Activated naive CD4-positive, alpha-beta T cell treated with Interleukin-2 at 50 U/mL for 16 hours (primary cell): ENCODE data around the gene GUCA2A.

ENCODE experiments used
- DNase-seq: peaks from one replicate; pipeline ENCODE4 v3.0.0-alpha.2; 2020

GUCA2A gene

DNA sequence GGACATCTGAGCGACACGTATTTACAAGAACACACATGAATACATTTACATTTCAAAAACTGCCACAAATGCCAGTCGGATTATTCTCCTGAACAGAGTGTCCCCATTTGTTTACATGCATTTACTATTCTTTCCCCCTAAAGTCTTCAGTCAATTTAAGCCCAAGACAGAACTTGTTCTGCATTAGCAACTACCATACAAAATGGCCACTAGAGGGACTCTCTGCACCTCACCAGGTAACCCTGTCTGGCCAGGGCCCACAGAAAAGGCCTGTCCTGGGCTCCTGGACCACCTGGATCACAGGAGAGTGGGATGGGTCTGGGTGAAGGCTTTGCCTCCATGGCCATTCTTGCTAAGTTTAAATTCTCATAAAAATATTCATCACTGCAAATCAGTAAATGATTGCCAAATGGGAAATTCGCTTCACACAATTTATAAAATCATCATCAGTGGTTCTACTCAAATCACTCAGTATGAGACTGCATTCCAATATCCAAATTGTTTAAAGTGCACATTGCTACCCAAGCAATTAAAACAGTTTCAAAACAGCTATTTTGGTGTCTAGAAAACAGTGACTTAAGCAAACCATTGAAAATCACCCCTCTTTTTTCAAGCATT, 12.5 kb upstream of the GUCA2A start:
- DNase-seq: no peak

DNA sequence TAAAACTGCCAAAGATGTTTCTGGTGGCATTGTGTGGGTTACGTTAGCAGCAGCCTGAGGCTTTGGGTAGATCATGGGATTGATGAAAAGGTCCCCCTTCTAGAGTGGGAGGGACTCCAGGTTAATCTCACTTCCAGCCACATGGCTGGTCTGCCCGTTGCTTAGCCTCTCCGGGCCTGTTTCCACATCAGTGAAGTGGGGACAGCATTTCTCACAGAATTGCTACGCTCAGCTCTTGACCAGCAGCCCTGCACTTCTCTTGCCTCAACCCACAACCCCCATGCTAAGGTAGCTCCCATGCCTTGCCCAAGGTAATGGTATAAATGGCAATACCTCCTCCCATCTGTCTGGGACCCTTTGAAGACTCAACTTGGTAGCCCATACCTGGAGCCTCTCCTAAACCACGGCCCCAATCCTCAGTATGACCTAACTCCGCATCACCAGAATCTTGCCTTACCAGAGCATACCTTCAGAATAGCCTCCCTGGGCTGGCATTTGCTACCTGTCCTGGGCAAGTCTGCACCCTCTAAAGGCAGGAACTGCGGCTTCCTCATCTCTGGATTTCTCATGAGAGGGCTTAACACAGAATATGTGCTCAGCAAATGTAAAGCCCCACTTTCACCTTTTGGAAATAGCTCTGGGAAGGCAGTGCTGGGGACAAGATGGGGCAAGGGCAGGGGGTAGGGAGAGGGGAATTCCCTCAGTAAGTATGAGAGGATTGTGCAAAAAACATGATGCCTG, 10.9 kb upstream of the GUCA2A start:
- DNase-seq: no peak

DNA sequence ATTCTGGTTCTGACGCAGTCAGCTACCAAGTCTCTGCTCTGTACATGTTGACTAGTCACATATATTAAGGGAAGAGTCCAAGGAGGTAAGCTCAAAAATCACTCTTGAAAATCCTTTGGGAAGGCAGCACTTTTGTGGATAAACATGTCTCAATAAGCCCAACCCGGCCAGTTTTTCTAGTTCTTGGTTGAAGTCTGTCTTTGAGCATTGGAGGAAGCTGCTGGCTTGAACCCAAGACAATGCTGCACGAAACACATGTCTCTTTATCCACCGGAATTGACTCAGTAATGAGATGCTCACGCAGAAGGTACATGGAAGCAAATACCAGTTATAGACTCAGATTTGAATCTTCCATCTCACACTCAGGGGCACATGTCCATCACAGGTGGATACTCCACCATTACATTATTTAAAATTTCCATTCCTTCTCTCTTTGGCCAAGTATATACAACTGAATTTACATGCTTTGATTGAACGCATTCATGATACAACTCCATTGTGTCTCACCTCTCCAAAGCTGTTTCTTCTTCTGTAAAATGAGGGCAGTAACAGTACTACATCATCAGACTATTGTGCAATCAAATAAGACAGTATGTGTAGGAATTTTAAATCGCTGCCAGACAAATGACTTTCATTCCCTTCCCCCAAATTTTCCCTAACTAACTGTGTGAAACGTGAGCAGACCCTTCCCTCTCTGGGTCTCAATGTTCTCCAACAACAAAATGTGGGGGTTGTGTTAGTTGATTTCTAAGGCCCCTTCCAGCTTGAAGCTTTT, 9.6 kb upstream of the GUCA2A start:
- no peak for DNase-seq

DNA sequence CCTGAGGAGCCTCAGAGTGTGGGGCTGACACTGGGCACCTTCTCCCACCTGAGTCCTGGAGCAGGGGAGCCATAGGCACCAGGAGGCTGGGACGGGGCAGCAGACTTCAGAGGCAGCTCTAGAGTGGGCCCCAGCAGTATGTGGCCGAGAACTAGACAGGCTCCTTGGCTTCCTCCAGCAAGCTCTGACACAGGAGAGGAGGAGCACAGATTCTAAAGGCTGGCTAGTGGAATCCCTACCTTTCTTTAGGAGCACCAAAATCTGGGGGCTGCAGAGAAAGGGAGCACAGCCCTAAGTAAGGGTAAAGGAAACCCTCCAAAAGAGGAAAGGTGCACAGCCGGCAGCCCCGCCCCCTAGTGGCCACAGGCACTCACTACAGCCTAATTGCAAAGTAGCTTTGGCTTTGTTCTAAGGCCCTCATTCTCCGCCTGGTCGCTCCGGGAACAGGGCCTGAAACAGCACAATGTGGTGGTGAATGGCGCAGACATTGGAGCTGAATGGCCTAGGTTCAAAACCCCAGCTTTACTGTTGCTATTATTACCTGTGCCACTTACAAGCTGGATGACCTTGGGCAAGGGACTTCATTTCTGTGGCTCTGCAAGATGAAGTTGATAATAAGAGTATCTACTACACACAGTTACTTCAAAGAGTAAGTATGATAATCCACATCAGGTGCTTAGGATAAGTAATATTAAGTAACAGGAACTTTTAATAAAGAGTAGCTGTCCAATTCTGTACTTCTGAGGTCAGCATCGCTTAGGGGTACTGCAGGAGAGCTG, 8.8 kb upstream of the GUCA2A start:
- peak; percentile 65 for DNase-seq

DNA sequence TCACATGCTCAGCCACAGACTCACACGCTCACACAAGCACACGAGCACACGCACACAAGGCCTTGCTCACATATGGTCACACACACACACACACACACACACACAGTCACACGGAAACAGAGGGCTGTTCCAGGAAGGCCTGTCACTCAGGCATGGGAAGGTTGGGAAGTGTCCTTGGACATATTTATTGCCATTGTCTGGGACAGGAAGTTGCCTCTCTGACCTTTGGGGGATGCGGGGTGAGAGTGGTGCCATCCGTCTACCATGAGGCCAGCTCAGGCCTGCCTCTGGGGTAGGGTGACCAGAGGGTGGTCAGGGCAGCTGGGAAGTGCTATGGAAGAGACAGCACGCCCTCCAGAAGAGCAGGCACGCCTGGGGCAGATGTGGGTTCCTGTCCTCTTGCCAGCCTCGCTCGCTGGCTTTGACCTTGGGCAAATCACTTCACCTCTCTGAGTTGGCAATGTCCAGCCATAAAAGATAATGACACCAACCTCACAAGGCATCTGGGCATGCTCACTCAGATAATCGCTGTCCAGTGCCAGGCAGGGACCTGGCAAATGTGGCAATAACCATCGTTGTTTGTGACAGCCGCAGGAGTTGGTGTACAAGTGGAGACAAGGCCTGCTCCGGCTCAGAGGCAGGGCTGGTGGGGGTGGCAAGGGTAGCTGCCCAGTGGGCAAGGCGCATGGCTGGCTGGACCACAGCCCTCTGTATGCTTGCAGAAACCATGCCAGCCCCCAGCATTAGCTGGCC, 8.0 kb upstream of the GUCA2A start:
- no peak for DNase-seq

DNA sequence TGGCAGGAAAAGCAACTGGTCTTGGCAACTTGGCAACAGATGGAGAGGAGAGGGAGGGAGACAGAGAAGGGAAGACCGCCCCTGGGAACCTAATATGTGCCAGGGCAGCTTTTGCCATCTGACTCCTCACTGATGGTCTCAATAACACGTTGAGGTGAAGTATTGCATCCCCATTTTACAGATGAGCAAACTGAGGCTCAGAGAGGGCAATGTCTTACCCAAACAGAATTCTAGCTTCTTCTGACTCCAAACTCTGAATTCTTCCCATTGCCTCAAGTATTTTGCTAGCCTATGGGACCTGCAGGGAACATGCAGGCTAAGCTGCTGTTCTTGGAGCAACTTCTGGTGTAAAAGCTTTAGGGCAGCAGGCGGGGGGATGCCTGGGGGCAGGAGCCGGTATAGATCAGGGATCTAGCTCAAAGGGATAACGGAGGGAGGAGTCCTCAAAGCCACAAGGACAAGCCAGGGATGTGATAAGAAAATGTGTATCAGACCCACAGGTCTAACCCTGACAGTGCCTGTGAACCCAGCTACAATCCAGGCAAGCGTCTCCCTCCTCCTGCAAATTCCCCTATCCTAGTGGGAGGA, 7.2 kb upstream of the GUCA2A start:
- no peak for DNase-seq

DNA sequence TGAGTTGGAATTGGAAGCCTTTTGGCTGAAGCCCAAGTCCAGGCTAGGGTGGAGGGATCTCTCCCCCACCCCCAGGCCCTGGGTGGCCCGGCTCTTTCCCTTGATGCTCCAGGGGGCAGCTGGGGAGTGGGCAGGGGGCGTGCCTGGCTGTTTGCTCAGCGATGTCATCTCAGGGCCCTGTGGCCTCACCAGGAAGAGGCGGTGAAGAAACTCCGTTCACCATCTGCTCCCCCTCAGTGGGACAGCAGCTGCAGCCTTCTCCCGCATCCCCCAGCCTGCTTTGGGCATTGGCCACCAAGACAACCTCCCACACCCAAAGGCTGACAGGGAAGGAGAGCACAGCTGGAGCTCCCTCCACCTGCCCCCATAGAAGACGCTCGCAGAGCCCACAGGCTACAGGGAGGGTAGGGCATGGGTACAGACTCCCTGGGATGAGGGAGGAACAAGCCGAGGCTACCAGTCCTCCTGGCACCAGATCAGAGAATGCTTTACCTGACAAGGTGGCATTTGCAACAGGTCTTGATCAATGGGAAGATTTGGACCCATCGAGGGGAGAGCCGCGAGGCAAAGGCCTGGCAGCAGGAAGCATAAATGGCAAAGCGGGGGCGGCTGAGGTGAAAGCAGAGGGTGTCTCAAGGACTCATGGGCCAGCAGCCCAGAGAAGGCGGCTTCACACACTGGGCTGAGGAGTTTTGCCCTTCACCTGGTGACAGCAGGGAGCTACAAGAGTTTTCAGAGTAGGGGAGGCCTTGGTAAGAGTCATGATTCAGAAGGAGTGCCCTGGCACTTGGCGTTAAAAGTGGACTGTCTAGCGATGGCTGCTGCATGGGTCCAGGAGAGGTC, 6.5 kb upstream of the GUCA2A start:
- DNase-seq: no peak

DNA sequence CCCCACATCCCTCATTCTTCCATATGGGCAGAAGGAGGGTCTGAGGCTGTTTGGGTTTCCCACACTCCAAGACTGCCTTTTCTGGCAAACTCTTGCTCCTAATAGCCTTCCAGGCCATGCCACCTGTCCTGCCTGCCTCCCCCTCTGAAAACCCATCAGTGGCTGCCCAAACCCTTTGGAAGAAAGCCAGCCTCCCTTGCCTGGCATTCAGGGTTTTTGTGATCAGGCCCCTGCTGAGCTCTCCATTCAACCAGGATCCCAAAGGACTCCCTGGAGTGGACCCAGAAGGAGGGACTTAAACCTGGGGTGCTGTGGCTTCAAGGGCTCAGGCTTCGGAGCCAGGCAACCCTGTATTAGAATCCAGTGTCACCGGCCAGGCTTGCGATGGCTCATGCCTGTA, 4.2 kb upstream of the GUCA2A start:
- no peak for DNase-seq

DNA sequence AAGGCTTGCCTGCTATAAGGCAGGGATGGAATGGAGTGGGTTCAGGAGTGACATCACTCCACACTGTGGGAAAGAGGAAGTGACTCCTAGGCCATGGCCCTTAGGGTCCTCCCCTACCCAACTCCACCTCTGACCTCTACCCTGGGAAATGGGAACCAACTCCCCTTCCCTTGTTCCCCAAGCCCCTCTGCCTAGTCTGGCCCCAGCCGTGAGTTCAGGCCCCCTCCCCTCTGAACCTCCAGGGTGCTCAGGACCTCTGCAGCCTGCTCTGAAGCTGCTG, 3.8 kb upstream of the GUCA2A start:
- DNase-seq: no peak

DNA sequence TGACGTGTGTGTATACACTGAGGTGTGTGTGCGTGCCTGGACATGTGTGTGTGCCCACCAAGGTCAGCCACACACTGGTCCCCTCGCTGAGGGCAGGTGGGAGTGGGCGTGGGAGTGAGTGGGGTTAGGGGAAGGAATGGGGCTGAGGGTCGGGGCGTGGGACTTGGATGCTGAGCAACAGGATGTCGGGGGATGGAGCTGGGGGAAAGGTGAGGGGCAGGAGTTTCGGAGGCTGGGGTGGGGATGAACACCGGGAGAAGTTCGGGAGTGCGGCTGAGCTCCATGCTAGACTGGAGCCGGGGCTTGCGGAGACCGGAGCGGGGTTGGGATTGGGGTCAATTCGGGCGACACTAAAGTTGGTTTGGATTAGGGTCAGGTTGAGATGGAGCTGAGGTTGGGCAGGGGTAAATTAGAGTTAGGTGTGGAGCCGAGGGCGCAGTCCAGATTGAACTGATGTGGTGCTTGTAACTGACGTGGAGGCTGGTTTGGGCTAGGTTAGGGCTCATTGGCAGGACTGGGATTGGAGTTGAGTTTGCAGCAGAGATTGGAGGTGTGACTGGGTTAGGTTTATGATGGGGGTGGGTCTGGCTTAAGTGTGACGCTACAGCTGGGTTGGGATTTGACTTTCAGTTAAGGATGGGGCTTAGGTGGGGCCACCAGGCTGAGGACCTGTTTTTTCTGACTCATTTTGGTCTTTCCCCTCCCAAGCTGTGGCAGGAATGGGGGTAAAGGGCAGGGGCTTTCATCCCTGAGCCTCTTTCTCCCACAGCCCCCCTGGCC, 3.3 kb upstream of the GUCA2A start:
- no peak for DNase-seq

DNA sequence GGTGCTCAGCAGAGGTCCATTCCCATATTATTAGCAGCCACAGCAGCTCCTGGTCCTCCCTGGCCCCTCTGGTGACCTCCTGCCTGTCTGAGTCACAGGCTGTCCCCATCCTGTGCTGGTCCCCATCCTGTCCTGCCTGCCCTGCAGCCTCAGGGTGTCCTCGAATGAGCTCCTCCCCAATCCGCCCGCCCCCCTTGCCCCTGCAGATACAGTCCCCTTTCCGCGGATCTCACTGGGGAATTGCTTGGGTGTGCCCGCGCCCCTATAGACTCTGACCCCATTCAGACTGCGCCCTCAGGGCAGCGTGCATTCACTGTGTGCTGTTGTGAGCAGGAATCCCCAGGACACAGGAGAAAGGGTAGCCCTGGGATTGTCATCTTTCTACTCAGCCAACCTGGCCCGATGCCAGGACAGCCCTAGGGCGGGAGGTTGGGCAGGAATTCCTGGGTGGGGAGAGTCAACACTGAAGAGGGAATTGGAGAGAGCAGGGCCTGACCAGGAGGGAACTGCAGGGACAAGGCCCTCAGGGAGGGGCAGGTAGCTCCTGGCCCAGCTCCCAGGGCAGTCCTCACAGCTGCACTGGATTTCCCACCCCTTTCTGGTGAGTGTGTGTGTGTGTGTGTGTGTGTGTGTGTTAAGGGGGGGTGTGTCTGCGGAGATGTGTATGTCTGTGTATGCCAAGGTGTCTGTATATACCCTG, 1.1 kb upstream of the GUCA2A start:
- no peak for DNase-seq

DNA sequence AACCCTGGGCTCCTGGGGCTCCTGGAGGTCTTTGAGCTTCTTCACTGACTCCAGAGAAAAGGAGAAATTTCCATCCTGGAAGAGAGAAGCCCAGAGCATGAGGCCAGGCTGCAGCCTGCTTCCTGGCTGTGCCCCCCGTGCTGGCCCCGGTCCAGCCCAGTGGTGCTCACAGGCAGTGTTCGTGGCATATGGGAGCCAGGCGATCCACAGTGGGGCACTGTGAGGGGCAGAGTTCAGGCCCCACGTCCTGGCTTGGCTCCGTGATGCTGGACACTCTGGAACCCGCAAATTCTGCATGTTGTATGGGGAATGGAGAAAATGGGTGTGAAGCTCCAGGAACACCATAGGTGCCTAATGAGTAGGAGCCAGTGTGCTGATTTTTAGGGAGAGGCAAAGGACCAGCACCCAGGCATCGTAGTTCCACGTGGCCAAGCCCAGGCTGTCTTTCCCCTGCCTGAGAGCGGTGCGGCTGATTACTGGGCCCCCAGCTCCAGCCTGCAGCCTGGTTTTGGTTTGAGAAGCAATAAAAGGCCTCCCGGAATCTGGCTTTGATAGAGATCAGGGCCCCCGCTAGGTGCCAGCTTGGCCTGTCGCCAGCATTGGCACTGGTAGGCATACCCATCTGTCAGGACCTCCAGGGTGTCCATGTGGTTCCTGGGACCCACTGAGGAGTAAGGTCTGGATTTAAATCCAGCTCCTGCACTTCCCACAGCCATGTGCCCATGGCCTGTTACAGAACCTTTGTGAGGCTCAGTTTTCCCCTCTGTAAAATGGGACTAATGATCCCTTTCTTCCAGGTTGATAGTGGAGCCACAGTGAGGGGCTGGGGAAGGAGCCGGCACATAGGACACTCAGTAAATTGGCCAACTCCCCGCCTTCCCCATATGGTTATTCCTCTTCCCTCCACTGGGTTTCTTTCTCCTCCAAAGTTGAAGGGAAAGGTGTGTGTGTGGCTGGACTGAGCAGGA, 725 bp downstream of the GUCA2A start:
- DNase-seq: no peak

DNA sequence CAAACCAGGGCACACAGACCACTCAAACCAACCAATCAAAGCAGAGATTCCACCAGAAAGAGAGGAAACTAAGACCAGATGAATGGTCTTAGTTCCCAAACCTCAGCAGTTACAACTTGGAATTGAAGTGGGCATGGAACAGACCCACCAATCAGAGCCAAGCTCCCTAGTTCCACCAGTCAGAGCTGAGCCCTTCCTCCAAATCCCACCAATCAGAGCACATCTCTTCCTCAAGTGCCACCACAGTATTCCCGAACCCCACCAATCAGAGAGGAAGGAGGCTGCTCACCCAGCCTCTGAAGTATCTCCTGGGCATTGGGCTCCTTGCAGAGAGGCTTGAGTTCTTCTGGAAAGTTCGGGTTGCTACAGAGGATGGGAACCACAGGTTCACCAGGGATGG, 1.4 kb downstream of the GUCA2A start:
- no peak for DNase-seq

DNA sequence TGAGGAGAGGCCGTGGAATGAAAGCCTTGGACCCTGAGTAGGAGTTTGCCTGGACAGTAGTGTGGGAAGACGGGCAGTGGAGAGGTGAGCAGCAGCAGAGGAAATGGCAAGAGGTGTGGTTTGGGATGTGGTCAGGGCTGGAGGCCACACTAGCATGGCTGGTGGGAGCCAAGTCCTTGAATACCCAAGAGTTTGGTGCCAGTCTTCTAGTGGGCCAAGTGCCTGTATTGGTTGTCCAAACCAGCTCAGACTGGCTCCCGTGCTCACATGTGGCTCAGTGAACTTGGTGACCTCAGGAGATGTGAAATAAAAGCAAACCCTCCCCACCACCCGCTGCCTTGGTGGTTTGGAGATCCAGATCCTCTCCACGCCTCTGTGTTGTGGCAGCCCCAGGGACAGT, 2.4 kb downstream of the GUCA2A start:
- DNase-seq: no peak

DNA sequence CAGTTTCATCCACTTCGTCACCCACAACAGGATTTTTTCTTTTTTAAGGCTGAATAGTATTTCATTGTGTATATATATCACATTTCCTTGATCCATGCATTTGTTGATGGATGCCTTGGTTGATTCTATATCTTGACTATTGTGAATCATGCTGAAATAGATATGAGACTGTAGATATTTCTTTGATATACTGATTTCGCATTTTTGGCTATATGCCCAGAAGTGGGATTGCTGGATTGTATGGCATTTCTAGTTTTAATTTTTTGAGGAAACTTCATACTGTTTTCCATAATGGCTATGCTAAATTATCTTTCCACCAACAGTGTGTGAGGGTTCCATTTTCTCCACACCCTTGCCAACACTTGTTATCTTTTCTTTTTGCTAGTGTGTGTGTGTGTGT, 6.4 kb downstream of the GUCA2A start:
- no peak for DNase-seq

DNA sequence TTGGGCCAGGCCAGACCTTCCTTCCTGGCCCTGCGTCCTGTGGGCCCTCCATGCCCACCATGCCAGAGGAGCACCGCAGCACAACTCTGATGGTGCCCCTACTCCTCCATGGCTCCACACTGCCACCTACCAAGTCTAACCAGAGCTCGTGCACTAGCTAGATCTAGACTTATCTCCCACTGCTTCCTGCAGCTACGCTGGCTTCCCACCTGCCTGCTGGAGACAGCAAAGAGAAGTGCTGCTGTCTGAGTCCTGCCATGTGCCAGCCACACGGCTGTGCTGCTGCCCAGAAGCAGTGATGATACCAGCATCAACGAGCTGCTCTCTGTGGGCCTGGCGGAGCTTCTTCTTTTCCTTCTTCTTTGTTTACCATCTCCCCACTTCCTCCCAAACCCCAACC, 6.9 kb downstream of the GUCA2A start:
- no peak for DNase-seq

DNA sequence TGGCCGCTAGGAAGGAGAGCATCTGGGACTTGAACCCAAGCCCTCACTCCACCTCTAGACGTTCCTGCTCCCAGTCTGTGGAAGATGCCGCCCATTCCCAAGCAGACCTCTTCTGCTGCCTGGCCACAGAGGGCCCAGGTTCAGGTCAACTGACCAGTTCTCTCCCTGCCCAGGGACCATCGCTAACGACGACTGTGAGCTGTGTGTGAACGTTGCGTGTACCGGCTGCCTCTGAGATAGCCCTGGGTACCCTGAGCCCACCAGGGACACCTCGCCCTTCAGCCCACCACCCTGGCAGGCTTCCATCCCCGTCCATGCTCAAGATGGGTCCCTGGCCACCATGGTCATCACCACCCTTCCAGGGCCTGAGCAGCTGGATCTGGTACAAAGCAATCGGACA, 9.2 kb downstream of the GUCA2A start:
- DNase-seq: no peak

DNA sequence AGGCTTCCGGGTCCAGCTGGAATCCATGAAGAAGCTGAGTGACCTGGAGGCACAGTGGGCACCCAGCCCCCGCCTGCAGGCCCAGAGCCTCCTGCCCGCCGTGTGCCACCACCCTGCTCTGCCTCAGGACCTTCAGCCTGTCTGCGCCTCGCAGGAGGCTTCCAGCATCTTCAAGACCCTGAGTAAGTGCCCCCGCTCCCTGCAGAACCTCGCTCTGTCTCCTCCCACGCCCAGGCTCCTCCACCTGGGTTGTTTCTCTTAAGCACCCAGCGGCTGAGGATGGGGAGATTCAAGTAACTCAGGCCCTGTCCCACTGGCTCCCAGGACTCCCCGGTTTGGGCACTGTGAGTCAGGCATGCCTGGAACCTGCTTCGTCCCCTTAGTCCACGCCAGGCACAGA, 9.9 kb downstream of the GUCA2A start:
- DNase-seq: no peak

DNA sequence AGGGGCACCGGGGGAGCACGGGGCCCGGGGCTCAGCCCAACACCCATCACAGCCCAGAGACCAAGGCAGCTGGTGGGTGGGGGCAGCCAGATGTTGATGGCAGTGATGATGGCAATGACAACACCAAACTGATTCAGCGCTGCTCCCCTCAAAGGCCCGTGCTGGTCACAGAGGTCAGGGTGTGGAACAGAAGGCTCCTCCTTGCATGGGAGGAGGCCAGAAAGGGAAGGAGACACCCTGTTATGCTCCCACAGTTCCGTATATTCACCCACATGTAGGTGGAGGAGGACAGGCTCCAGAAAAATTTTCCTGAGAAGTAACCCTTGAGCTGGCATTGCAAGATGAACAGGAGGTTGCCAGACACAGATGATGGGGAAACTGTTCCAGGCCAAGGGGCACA, 10.9 kb downstream of the GUCA2A start:
- no peak for DNase-seq
